GM12878 (cell line): ENCODE data around the gene DPP4. TPM values are rescaled to one million over a fixed set of nuclear protein-coding genes. Genes with fewer than 3 reads are reported as not detected.

ENCODE experiments used
- ATAC-seq: fragments of 200-7000 bp; cut with Tn5 transposase; 3 replicates; pipeline ENCODE4 v1.9.1; 2020; ENCODE audit warnings: mild to moderate bottlenecking, moderate library complexity
- BruUV-seq: library from RNA; stranded (reverse); fragments of 400-500 nt; replicated peaks from 2 replicates; lab custom pipeline; 2021; lab: Mats Ljungman, UMichigan
- CTCF ChIA-PET: fragments of 300-600 bp; sonication (Branson Sonifier 250); formaldehyde crosslinking; extraction: SDS; loops from one replicate; lab custom pipeline; 2021; ENCODE audit warnings: inconsistent platforms; lab: Yijun Ruan, JAX
- POLR2A ChIA-PET: fragments of 350-600 bp; formaldehyde crosslinking; extraction: SDS; loops from one replicate; lab custom pipeline; 2021; ENCODE audit warnings: inconsistent platforms; lab: Charles Lee
- RAD21 ChIA-PET: fragments of 300-600 bp; sonication (Branson Sonifier 250); formaldehyde crosslinking; loops from one replicate; lab custom pipeline; 2023; ENCODE audit warnings: antibody characterized with exemption; ENCODE audit not compliant: unreplicated experiment; lab: Charles Lee
- SMC1A ChIA-PET: fragments of 300-600 bp; sonication (Branson Sonifier 250); formaldehyde crosslinking; loops from one replicate; lab custom pipeline; 2023; ENCODE audit not compliant: unreplicated experiment, uncharacterized antibody; lab: Charles Lee
- DNase-seq: peaks from one replicate; pipeline ENCODE4 v3.0.0-alpha.2; 2011; ENCODE audit warnings: low read depth, low spot score
- FAIRE-seq: peaks from 3 replicates; lab custom pipeline; 2011; peaks lifted over from hg19 to GRCh38; lab: Jason Lieb, UNC
- H2AFZ ChIP-seq: 2 replicates; pipeline ENCODE4 v1.6.0; 2011; ENCODE audit warnings: low read depth, low read length, control low read depth; ENCODE audit not compliant: control insufficient read depth
- H3K27ac ChIP-seq: 2 replicates; pipeline ENCODE4 v1.5.1; 2011; ENCODE audit warnings: control low read depth; ENCODE audit not compliant: control insufficient read depth, insufficient read depth
- H3K27me3 ChIP-seq, 2 experiments: replicated peaks in 1 of 2; 2 replicates each; pipeline versions ENCODE4 v1.6.0 to v1.6.1; 2011; ENCODE audit warnings: low read length in 1 of 2; ENCODE audit not compliant: control insufficient read depth in 2 of 2, insufficient read depth in 2 of 2
- H3K36me3 ChIP-seq, 2 experiments: 2 replicates each; pipeline ENCODE4 v1.5.1; 2011; ENCODE audit warnings: low read length in 1 of 2; ENCODE audit not compliant: control insufficient read depth in 2 of 2, insufficient read depth in 2 of 2
- H3K4me1 ChIP-seq: 2 replicates; pipeline ENCODE4 v1.6.1; 2011; ENCODE audit warnings: mild to moderate bottlenecking, low read length, moderate library complexity, mixed read lengths; ENCODE audit not compliant: control insufficient read depth, insufficient read depth
- H3K4me2 ChIP-seq: 2 replicates; pipeline ENCODE4 v1.6.0; 2011; ENCODE audit warnings: control low read depth; ENCODE audit not compliant: control insufficient read depth, insufficient read depth
- H3K4me3 ChIP-seq: fragments of 200-600 bp; sonication (generic); 2 replicates; pipeline ENCODE4 v1.5.1; 2016
- H3K79me2 ChIP-seq: 2 replicates; pipeline ENCODE4 v1.6.0; 2011; ENCODE audit warnings: low read length; ENCODE audit not compliant: control insufficient read depth, insufficient read depth
- H3K9ac ChIP-seq: 2 replicates; pipeline ENCODE4 v1.8.0; 2011; ENCODE audit warnings: low read length, control low read depth, mixed read lengths; ENCODE audit not compliant: control insufficient read depth, insufficient read depth
- H3K9me3 ChIP-seq: replicated peaks from 3 replicates; pipeline ENCODE4 v1.5.1; 2011; ENCODE audit warnings: mild to moderate bottlenecking, low read length; ENCODE audit not compliant: control insufficient read depth, insufficient read depth
- H4K20me1 ChIP-seq: 2 replicates; pipeline ENCODE4 v1.6.0; 2011; ENCODE audit not compliant: control insufficient read depth, insufficient read depth
- CEBPZ ChIP-seq: fragments of 150-350 bp; IDR thresholded peaks from 2 replicates; pipeline ENCODE4 v1.6.1; 2016; ENCODE audit warnings: low read depth, low read length
- CREB1 ChIP-seq: IDR thresholded peaks from 2 replicates; pipeline ENCODE4 v1.6.1; 2012; ENCODE audit warnings: low read depth, mild to moderate bottlenecking, inconsistent platforms
- CTCF ChIP-seq, 3 experiments: IDR thresholded peaks in 2 of 3; conservative IDR thresholded peaks in 1 of 3; 2 replicates each; pipeline ENCODE4 v1.5.1; 2011; ENCODE audit warnings: low read depth in 3 of 3, low read length in 3 of 3, mild to moderate bottlenecking in 3 of 3, control low read depth in 2 of 3, moderate library complexity in 2 of 3, inconsistent platforms in 1 of 3, mixed read lengths in 1 of 3; ENCODE audit not compliant: control insufficient read depth in 2 of 3, insufficient read depth in 1 of 3; ENCODE audit errors: extremely low read depth in 1 of 3
- ETV6 ChIP-seq, 2 experiments: fragments of 450-650 bp in 1 of 2; IDR thresholded peaks in 1 of 2; conservative IDR thresholded peaks in 1 of 2; 2 replicates each; pipeline ENCODE4 v1.6.1; 2014; ENCODE audit warnings: antibody characterized with exemption in 1 of 2, borderline replicate concordance in 1 of 2, low read depth in 1 of 2, mild to moderate bottlenecking in 1 of 2, moderate library complexity in 1 of 2
- JUNB ChIP-seq: IDR thresholded peaks from 2 replicates; pipeline ENCODE4 v1.6.1; 2016; ENCODE audit warnings: antibody characterized with exemption, mild to moderate bottlenecking
- MTA2 ChIP-seq: fragments of 450-650 bp; IDR thresholded peaks from 2 replicates; pipeline ENCODE4 v1.6.1; 2016; ENCODE audit warnings: low read depth, mild to moderate bottlenecking, moderate library complexity
- PKNOX1 ChIP-seq: fragments of 450-650 bp; IDR thresholded peaks from 2 replicates; pipeline ENCODE4 v1.6.1; 2016; ENCODE audit warnings: mild to moderate bottlenecking
- RUNX3 ChIP-seq: IDR thresholded peaks from 2 replicates; pipeline ENCODE4 v1.6.1; 2012; ENCODE audit warnings: low read length, inconsistent platforms
- SMARCA5 ChIP-seq: fragments of 450-650 bp; IDR thresholded peaks from 2 replicates; pipeline ENCODE4 v1.6.1; 2017; ENCODE audit warnings: mild to moderate bottlenecking
- in situ Hi-C: fragments of 300-500 bp; cut with MboI; formaldehyde crosslinking; loops from 9 replicates; pipeline ENCODE4 v1.14.3; 2018; ENCODE audit warnings: mixed read lengths
- intact Hi-C: fragments of 100-400 bp; cut with micrococcal nuclease; formaldehyde crosslinking; loops from one replicate; pipeline ENCODE4 v1.14.2; 2022; ENCODE audit not compliant: unreplicated experiment
- polyA plus RNA-seq, 11 experiments: library from polyadenylated mRNA; depleted of rRNA in 4 of 11; unstranded in 6 of 11; stranded (reverse) in 5 of 11; fragments of >200 nt; fragmentation: Nextera tagmentation in 4 of 11; fragmentation: Illumina TruSeq in 1 of 11; extraction: Ambion mirVana in 4 of 11; extraction: Trizol in 1 of 11; gene quantifications; 1 replicate in 1 of 11; 2 replicates in 10 of 11; pipeline versions ENCODE4 v1.2.1 to v1.2.3, GENCODE V29; 2011 to 2016; ENCODE audit warnings: inconsistent platforms in 2 of 11, missing spikeins in 2 of 11, low read depth in 1 of 11
- total RNA-seq, 4 experiments: library from RNA; depleted of rRNA in 3 of 4; stranded (reverse); fragments of >200 nt in 3 of 4; fragmentation: Illumina TruSeq in 1 of 4; extraction: Trizol in 1 of 4; gene quantifications; 2 replicates each; pipeline versions ENCODE4 v1.2.1 to v1.2.3, GENCODE V29; 2013 to 2021

The DPP4 gene
- total and polyA plus RNA-seq, 10 of the 15 experiments (the other 5 are each of a cell fraction or from before 2014, with no cell fraction given): 4.1 to 11.4 (median 9.3) TPM

- no peak for TF ChIP-seq CEBPZ
- TF ChIP-seq PKNOX1: no peak
- no peak for TF ChIP-seq CREB1
- TF ChIP-seq SMARCA5: no peak
- no peak for TF ChIP-seq MTA2
Observed at GRCh38 chr2:162007447-162008040, 66.5 kb downstream of the DPP4 start (continued).

- Histone ChIP-seq H3K4me2 (no peak overlapping the region), H2AFZ (no peak overlapping the region), H3K4me1 (no peaks in the 10 kb centered on the region), H3K27ac (no peak overlapping the region), H3K79me2 (no peaks in the 10 kb centered on the region)
- POLR2A ChIA-PET: no interaction called here
- DNase-seq: no peak
- BruUV-seq: no TSS peak
- no peak for FAIRE-seq
- TF ChIP-seq ETV6 (conservative IDR thresholded peaks at IDR 0.05 in 1 of 2, IDR thresholded peaks at IDR 0.05 in 1 of 2; ENCODE audit: borderline replicate concordance in 1 of 2, low read depth in 1 of 2) (no peak), JUNB (peak; percentile 49; the same call in 1 of the 2 replicates), CTCF (IDR thresholded peaks at IDR 0.05 in 2 of 3, conservative IDR thresholded peaks at IDR 0.05 in 1 of 3; ENCODE audit: control insufficient read depth in 2 of 3, extremely low read depth in 1 of 3, insufficient read depth in 1 of 3, low read depth in 3 of 3, low read length in 3 of 3) (no peak), RUNX3 (peak; percentile 53; the same call in 1 of the 2 replicates)
- TF ChIP-seq, all 136 proteins: peak for 2
- ATAC-seq: no peak
- Histone ChIP-seq H4K20me1 (no peaks in the 10 kb centered on the region), H3K9ac (no peak overlapping the region), H3K36me3 (no peaks in the 10 kb centered on the region), H3K27me3 (no peaks in the 10 kb centered on the region), H3K9me3 (no peaks in the 10 kb centered on the region), H3K4me3 (no peak overlapping the region)
- ChIA-PET RAD21 (interaction anchor here (0.8 to 1.8 kb wide), 3 partner anchors 68 to 121 kb away, joined by 3 to 10 read pairs (median 5); partner anchors contain the start of gene DPP4), SMC1A (interaction anchor here (0.7 to 4.9 kb wide), 4 partner anchors 115 to 815 kb away, joined by 3 to 90 read pairs (median 24); no protein-coding TSS in a partner anchor), CTCF (interaction anchor here (0.9 to 2.6 kb wide), 7 partner anchors 10 to 119 kb away, joined by 3 to 79 read pairs (median 4); no protein-coding TSS in a partner anchor)
- intact Hi-C loops: no loop called here
- in situ Hi-C loops: no loop called here
Observed at GRCh38 chr2:162006337-162006736, 67.7 kb downstream of the DPP4 start.
